HG03139 (cell line): ENCODE results near the gene ZNF358.

Experiments
- ATAC-seq: cut with Tn5 transposase; IDR thresholded peaks from one replicate; pipeline ENCODE4 v1.9.1; 2021; ENCODE audit not compliant: unreplicated experiment

ZNF358 gene

DNA sequence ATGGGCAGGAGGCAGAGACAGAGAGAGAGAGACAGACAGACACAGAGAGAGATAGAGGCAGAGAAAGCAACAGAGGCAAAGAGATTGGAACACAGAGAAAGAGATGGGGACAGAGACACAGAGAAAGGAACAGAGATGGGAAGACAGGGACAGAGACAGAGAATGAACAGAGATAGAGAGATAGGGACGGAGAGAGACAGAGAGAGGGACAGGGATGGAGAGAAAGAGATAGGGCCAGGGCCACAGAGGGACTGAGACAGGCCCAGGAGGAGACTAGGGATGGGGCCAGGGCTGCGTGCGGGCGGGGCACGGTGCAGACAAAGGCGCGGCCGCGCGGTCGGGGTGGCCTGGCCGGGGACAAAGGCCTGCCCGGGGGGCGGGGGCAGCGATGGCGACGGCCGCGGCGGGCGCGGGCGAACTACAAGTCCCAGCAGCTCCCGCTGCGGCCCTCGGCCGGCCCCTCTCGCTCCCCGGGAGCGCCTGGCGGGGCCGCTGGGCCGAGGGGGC lies at the start of gene ZNF358:
Gene ZNF358, plus strand, starts transcription at position 459 of the 507 bp plus-strand sequence. CDS start 3,140 bp downstream, outside the sequence.
- no peak for ATAC-seq

DNA sequence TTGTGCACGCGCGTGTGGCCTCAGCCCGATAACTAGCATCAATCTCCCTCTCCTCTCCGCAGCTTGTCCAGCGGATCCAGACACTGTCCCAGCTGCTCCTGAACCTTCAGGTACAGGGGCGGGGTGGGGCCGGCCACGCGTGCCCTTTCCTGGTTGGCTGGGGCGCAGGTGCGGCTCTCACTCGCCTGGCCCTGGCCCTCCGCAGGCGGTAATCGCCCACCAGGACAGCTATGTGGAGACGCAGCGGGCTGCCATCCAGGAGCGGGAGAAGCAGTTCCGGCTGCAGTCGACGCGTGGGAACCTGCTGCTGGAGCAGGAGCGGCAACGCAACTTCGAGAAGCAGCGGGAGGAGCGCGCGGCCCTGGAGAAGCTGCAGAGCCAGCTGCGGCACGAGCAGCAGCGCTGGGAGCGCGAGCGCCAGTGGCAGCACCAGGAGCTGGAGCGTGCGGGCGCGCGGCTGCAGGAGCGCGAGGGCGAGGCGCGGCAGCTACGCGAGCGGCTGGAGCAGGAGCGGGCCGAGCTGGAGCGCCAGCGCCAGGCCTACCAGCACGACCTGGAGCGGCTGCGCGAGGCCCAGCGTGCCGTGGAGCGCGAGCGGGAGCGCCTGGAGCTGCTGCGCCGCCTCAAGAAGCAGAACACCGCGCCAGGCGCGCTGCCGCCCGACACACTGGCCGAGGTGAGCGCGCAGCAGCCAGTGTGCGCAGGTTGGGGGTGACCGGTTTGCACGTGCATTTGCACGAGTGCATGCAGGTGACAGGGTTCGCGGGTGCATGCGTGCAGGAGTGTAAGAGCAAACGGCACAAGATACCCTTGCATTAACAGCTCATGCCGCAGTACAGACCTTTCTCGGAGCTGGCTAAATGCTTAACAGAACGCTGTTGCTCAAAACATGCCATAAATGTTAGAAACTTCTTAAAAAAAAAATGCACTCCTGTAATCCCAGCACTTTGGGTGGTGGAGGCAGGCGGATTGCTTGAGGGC lies 48.6 kb upstream of the ZNF358 start:
- no peak for ATAC-seq

DNA sequence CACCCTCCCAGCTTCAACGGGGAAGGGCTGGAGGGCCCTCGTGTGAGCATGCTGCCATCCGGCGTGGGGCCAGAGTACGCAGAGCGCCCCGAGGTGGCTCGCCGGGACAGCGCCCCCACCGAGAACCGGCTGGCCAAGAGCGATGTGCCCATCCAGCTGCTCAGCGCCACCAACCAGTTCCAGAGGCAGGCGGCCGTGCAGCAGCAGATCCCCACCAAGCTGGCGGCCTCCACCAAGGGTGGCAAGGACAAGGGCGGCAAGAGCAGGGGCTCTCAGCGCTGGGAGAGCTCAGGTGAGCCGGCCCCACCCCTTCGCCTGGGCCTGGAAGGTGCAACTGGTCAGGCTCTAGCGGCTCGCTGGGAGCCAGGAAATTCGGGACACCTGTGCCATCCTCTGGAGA lies 47.1 kb upstream of the ZNF358 start:
- no peak for ATAC-seq

DNA sequence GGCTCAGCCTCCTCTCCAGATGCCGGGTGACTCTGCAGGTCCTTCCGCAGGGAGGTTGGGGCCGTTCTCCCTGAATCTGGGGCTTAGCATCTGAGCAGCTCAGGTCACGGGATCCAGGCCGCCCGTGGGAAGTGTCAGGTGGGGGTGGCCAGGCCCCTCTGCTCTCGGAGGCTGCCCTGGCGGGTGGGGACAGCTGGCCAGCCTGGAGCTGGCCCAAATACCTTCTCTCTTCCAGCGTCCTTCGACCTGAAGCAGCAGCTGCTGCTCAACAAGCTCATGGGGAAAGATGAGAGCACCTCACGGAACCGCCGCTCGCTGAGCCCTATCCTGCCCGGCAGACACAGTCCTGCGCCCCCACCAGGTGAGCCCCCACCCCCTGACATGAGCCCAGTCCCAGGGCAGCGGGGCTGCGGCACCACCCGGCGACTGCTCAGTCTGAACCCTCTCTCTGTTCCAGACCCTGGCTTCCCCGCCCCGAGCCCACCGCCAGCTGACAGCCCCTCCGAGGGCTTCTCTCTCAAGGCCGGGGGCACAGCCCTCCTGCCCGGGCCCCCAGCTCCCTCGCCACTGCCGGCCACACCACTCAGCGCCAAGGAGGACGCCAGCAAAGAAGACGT lies 46.1 kb upstream of the ZNF358 start:
- no peak for ATAC-seq

DNA sequence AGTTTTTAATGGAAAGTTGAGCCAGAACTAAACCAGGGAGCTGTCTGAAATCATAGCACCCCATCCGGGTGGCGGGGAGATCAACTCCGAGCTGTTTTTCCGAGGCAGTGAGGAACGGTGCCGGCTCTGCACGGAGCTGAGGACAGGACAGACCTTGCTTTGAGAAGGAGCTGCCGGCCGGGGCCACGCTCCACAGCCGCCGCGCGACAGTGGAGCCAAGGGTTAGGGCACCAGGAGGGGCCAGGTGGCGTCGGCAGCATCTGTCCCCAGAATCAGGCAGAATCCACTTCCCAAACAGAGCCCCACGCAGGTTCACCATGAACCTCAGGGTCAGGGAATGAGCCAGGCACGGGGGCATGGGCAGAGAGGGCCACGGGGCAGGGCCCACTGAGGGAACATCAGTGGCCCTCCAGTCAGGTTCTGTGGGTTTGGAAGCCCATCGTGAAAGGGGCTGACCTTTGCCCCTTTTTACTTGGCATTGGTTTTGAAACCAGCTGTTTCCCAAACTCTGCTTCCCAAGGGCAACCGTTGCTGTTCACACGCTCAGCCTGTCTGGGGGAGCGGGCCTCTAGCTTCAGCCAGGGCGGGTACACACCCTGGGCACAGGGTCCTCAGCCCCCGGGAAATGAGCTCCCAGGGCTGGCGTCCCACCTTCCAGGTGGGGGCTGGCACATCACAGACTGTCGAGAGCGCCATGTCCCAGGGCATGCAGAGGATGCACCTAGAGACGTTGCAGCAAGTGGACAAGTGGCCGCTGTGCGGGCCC lies 45.2 kb upstream of the ZNF358 start:
- ATAC-seq, result no peak

DNA sequence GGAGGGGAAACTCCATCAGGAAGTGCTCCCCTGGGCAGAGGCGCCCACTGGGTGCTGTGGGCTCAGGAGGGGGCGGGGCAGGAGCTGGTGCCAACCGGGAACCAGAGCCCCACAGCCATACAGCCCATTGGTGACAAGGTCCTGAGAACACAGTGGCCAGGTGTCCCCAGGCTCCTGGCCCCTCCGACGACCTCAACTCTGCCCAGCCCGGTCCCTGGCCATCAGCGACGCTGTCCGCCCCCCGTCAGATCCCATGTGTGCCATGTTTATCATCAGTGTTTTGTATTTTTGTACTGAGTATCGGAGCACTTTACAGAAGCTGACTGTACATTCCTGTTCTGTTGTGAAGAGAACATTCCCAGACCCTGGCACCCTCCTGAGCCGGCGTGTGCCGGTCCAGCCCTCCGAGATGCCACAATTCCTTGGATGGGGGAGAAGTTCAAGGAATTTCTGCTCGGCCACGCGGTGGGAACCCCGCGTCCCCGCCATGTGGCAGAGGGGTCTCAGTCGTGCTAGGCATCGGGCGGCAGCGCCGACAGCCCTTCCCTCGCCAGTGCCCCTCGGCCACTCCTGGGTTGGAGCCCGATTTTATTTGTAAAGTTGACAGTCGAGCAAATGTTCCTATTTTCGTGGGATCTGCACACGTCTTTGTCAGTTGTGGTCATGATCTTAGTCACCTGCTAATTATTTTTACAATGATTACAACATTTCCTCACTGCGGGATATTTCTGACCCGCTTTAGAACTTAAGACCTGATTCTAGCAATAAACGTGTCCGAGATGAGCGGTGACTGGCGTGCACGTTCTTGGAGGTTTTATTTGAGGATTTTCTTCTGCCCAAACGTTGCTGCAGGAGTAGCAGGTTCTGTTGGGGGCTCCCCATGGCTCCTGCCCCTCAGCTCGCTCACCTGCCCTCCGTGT lies 43.9 kb upstream of the ZNF358 start:
- ATAC-seq, result no peak

DNA sequence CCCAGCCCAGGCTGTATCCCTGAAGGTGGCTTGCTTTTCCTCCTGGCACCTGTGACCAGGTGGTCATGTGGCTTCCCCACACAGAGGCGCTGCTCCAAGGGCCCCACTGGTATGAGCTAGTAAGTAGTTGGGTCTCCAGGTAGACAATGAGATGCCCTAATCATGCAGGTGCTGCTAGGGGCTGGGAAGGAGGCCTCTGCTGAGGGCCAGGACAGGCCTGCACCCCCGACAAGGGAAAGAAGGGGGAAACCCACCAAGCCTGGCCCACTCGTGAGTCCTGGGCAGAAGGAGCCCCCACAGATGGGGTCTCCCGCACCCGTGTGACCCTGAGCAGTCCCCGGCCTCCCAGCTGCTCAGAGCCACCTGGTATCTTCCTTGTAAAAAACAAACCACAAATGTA lies 40.2 kb upstream of the ZNF358 start:
- no peak for ATAC-seq

DNA sequence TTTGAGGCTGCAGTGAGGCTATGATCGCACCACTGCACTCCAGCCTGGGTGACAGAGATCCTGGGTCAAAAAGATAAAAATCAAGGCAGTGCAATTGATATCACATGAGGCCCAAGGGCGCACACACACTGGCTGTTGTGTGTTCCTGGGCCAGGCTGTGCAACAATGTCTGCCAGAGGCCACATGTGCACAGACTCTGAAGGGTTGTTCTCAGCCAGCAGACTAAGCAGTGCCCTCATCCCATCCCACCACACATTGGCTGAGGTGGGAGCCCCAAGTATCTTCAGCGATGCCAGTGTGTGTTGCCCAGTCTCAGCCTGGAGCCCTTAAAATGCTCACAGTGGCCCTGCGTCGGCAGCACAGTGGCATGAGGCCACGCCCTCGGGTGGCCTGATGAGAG lies 39.7 kb upstream of the ZNF358 start:
- no peak for ATAC-seq

DNA sequence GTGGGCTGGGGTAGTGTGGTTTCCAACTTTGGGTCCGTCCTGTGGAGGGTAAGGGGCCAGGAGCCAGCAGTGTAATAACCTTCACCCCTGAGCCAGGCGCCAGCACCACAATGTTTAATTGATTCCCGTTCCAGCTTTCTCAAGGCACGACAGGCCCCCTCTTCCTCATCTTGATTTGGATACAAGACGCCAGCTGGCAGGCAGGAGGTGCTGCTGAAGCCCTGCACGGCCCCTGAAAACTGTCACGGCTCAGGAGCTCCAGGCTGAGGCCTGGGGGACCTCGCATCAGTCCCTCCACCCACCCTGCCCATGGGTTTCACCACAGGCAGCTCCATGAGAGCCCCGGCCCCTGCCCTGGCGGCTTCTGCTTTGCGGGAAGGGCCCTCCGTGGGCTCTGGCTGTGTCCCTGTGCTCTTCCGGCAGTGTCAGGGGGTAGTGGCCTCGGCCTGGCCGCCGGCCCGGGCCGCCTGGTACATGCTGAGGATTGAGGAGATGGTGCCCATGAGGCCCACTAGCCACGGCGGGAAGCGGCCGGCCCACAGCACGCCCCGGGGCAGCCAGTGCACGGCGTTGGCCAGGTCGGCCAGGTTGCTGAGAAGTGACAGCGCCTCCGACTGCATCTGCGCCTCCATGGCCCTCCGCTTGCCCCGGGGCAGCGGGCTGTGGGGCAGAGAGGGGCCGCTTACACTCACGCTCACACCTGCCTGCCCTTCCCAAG lies 39.0 kb upstream of the ZNF358 start:
- ATAC-seq, result no peak

DNA sequence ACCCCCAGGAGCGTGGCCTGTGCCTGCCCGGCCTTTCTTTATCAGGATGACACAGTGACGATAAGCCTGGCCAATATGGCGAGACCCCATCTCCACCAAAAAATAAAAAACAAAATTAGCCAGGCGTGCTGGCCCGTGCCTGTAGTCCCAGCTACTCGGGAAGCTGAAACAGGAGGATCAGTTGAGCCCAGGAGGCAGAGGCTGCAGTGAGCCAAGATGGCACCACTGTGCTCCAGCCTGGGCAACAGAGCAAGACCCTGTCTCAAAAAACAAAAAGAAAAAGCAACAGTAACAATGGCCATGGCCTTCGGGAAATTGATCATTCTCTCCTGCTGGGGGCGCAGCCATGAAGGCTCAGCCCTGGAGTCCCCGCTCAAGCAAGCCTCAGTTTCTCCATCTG lies 38.1 kb upstream of the ZNF358 start:
- no peak for ATAC-seq

DNA sequence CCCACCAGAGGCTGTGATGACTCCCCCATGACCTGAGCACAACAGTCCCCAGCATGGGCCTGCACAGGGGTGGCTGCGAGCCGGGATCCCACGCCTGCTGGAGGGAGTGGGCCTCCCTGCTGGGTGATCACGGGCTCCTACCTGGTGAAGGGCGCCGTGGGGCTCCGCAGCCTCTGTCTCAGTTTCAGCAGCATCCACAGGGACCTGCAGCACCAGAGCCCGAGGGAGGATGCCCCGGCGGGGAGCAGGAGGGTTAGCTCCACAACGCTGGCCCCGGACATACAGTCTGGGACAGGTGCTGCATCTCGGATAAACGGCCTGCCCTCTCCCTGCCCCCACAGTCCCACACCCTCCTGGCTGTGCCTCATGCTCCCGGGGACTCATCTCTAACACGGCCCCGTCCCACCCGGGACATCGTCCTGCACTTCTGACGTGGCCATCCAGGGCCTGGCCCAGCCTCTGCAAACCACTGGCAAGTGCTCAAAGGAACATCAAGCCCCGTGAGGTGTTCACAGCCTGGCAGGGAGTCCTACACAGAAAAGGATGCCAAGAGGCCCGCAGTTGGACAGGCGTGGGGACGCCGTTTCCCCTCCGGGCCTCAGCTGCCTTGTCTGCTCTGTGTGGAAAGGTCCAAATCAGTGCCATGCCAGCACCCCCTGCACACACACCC lies 37.6 kb upstream of the ZNF358 start:
- no peak for ATAC-seq

DNA sequence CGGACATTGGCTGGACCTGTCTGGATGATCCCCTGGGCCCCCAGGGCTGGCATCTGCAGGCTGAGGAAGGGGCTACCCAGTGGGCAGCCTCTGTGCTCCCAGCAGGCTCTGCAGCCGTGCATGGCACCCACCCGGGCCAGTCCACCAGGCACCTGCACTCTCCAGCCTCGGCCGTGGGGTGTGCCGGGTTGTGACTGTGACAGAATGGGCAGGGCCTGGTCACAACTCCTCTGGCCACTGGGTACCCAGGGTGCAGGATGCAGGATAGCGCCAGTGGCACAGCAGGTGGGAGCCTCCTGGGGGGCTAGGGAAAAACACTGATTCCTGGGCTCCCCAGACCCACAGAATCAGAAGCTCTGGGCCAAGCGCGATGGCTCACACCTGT lies 37.1 kb upstream of the ZNF358 start:
- no peak for ATAC-seq

DNA sequence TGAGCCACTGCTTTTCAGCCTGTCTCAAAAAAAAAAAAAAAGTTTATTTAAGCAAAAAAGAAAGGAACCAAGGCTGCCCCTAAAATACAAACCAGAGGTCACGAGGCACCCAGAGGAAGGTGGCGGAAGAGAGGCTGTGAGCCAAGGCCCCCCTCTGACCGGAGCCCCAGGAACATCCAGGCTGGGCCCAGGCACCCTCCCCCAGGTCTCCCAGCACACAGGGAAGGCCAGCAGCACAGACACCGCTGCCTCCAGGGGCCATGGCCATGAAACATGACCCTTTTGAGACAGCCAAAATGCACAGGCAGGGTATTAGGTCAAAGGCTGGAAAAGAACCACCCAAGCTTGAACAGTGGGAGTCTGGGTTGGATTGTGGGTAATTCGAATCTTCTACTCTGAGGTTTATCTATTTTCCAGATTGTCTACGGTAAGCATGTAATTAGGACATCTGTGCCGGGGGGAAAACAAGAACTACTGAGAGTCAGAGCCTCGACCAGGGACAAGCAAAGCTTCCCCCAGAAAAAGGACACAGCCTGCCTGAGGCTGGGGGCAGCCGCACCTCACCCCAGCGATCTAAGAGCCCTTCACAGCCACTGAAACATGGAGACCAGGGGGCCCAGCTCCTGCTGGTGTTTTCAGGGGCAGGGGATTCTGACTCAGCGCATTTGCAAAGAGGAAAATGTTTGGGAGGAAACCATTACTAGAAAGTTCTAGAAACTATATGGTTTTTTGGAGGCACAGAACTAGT lies 35.5 kb upstream of the ZNF358 start:
- no peak for ATAC-seq

DNA sequence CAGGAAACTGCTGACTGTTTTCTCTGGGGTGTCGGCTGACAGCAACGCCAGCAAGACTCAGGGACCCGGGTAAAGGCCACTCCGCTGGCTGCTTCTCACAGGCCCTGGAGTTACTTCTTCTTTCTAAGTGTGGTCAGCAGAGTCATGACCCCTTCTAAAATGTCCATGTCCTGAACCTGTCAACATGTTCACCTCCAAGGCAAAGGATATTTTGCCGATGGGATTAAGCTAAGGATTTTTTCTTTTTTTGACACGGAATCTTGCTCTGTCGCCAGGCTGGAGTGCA lies 35.0 kb upstream of the ZNF358 start:
- no peak for ATAC-seq

DNA sequence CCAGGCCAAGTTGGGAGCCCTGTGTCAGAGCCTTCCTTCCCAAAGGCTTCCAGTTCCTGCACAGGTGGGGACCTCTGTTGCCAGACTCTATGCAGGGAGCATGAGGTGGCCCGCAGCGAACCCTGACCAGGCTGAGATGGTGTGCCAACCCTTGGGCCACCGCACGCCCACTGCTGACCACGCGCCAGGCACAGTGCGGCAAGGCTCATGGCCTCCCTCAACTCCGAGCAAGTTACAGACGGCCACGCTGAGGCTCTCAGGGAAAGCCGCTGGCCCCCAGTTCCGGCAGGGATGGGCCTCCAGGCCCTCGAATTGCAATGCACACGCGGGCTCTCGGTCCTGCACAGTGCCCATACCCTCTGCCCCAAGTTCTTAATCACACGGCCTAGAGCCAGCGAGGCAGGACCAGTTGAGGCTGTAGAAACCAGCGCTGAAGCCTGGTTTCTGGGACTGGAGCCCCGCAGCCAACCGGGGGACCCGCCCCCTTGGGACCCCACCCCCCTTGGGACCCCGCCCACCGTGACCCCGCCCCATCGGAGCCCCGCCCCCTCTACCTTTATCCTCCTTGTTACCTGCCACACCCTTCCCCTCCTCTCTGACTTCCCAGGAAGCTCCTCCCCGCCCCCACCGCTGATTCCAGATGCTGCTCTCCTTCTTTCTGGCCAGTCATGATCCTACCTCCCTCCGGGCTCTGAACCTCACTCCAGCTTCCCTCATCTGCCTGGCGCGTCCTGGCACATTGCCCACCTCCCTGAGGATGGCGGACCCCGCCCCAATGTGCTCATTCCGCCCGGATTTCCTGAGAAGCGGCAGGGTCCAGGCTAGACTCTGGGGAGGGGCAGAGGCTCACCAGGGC lies 33.1 kb upstream of the ZNF358 start:
- ATAC-seq, result no peak

DNA sequence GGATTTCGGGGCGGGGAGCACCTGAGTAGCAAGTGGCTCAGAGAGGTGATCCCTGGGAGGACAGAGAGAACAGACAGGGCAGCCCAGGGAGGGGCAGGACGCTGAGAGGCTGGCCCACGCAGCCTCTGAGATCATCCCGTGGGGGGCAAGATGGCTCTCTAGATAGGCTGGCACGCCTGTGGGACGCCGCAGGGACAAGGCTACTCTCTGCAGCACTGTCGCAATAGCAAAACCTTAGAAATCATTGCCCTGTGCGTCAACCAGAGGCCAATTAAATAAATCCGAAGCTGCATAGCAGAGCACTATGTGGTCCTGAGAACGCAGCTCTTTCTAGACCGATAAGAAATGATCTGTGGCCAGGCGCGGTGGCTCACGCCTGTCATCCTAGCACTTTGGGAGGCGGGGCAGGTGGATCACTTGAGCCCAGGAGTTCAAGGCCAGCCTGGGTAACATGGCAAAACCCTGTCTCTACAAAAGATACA lies 32.1 kb upstream of the ZNF358 start:
- ATAC-seq, result no peak

DNA sequence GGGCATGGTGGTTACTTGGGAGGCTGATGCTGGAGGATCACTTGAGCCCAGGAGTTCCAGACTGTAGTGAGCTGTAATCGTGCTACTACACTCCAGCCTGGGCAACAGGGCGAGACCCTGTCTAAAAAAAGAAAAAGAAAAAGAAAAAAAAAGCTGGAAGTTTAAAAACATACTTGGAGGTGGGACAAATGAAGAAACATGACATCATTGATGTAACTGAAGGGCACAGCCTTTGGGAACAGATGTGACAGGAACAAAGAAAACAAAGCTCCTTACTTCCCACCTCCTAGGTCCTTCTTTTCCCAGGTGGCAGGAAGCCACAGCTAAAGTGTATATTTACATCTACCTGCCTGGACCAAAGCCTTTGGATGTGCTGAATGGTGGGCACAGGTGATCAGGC lies 29.0 kb upstream of the ZNF358 start:
- no peak for ATAC-seq
